GM12873 (cell line): ENCODE data around the gene COTL1.

Source experiments
- CTCF ChIP-seq: IDR thresholded peaks from 2 replicates; pipeline ENCODE4 v1.5.1; 2012; ENCODE audit warnings: low read depth, mild to moderate bottlenecking, moderate library complexity, low read length, control low read depth; ENCODE audit not compliant: insufficient read depth; ENCODE audit errors: missing control alignments

COTL1 gene

GRCh38 chr16:84659656-84660300 lies 41.9 kb upstream of the COTL1 start:
- TF ChIP-seq CTCF: no peak

DNA sequence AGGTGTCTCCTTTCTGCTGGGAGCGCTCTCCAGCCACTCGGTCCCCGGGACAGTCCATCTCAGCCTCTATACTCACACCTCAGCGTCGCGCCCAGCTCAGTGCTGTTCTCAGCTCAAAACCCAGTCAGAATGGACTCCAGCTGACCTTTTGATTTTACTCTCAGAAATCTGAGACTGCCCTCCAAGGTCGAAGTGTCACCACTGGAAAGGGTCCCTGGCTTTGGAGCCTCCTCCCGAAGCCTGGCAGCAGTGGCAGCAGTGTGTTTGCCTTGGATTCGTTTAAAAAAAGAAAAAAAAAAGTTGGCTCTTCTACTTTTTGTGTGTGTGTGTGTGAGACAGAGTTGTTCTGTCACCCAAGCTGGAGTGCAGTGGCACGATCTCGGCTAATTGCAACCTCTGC lies 40.8 kb upstream of the COTL1 start:
- TF ChIP-seq CTCF: no peak

DNA sequence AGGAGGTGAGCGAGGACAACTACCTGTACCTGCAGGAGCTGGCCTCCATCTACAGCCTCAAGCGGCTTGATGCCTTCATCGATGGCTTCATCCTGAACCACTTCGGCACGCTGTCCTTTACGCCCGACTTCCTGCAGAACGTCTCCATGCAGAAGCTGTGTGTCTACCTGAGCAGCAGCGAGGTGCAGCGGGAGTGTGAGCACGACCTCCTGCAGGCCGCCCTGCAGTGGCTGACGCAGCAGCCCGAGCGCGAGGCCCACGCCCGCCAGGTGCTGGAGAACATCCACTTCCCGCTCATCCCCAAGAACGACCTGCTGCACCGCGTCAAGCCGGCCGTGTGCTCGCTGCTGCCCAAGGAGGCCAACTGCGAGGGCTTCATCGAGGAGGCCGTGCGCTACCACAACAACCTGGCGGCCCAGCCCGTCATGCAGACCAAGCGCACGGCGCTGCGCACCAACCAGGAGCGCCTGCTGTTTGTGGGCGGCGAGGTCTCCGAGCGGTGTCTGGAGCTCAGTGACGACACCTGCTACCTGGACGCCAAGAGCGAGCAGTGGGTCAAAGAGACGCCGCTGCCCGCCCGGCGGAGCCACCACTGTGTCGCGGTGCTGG lies 39.5 kb upstream of the COTL1 start:
- no peak for TF ChIP-seq CTCF

GRCh38 chr16:84656649-84657048 lies 38.8 kb upstream of the COTL1 start:
- no peak for TF ChIP-seq CTCF

DNA sequence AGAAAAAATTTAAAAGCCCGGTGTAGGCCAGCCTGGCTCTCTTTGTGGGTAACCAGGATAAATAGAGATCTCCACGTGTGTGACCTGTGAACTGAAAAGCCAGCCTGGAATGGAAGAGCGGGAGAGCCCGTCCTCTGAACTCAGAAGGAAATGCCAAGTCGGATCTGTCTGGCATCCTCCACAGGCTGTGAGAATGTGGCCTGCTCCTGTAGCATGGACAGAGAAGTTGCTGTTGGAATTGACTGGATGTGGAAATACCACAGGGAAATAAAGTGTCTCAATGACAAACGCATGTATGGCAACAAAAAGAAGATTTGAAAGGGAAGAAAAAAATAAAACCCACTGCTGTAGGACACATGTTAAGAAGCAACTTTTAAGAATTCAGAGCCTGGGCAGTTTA lies 37.1 kb upstream of the COTL1 start:
- no peak for TF ChIP-seq CTCF

DNA sequence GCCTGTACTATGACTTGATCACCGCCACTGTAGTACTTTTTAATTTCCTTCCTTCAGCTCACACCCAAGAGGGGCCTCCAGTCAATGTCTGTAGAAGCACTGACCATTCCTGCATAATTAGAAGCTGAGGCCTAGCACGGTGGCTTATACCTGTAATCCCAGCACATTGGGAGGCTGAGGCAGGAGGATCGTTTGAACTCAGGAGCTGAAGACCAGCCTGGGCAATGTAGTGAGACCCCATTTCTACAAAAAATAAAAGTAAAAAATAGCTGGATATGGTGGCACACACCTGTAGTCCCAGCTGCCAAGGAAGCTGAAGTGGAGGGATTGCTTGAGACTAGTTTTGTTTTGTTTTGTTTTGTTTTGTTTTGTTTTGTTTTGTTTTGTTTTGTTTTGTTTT lies 36.4 kb upstream of the COTL1 start:
- no peak for TF ChIP-seq CTCF

GRCh38 chr16:84652566-84652965 lies 34.7 kb upstream of the COTL1 start:
- TF ChIP-seq CTCF: no peak
